CMK (cell line): ENCODE data around the gene SGCD.

Source experiments
- DNase-seq: peaks from one replicate; pipeline ENCODE4 v3.0.0-alpha.2; 2010; ENCODE audit warnings: low read depth

The SGCD gene

DNA sequence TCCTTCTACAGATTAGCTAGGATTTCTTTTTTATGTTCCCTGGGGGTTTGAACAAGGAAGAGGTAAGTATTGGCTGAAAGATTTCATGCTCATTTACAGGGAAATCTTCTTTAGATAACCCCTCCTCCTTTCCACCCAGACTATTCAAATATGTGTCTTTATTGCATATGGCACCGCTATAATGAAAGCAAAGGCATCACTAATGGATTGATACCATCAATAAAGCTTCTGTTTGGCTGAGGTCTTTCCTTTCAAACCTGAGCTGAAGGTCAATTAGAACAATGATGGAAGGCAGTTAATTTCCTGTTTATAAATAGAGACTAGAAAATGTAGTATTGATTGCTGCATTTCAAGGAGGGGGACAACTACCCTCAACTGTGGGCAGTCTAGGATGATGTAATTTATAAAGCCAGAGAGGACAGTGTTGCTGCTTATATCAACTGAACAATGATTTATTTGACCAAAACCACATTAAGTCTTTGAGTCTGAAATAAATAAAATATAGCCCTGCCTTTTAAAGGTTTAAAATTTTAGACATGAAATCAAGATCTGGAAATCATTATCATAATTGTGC lies 132.9 kb downstream of the SGCD start:
- no peak for DNase-seq

DNA sequence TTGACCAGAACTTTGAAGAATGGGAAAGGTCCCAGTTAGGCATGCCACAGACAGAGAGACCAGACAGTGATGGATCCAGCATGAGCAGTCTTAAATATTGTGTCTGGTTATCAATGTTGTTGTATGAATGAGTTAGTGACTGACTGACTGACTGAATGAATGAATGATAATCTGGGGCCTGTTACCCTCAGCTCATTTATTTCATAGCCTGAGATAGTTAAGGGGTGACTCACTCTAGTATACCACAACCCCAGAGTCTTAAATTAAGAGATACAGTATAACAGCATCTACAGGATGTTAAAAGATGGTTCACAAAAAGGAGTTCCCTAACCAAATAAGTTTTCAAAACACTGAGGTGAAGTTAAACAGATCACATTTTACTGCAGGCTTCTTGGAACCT lies 133.5 kb downstream of the SGCD start:
- DNase-seq, result no peak

DNA sequence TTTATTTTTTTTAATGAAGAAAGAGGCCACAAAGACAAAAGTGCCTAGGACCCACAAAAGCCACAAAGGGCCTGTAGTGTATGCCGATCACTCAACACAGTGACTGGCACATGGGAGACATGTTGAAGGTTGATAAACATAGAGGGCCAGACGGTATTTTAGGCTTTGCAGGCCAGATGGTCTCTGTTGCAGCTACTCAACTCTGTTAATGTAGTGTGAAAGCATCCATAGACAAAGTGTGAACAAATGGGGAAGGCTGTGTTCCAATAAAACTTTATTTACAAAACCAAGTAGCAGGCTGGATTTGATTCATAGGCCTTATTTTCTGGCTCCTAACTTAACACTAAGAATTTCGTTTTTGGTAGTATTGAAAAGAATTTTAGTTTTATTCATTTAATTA lies 139.9 kb downstream of the SGCD start:
- DNase-seq, result no peak

DNA sequence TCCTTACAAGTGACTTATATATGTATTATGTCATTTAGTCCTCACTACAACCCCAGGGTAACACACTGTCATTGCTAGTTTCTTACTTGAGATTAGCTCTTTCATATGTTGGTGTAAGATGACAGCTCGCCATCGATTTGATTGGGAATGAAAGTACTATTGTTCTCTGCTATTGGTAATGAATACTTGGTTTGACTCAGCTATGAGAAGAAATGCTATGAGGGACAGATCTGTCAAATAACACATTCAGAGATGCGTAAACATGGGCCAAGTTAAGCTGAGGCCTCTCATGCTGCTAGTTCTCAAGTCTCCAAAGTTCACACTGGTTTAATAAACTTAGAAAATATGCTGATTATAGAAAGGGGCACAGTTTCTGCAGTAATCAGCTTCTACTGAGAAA lies 142.7 kb downstream of the SGCD start:
- DNase-seq, result no peak

DNA sequence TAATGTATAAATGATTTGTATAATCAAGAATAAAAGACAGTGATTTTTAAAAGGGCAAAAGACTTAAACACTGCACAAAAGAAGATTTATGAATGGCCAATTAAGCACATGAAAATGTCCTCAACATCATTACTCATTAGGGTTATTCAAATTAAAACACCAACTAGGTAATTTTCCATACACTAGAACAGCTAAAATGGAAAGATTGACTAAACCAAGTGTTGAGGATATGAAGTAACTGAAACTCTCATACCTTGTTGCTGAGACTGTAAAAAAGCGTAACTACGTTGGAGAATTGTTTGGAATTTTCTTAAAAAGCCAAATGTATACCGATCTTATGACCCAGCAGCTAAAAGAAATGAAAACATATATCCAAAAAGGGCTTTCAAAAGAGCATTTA lies 144.9 kb downstream of the SGCD start:
- no peak for DNase-seq

DNA sequence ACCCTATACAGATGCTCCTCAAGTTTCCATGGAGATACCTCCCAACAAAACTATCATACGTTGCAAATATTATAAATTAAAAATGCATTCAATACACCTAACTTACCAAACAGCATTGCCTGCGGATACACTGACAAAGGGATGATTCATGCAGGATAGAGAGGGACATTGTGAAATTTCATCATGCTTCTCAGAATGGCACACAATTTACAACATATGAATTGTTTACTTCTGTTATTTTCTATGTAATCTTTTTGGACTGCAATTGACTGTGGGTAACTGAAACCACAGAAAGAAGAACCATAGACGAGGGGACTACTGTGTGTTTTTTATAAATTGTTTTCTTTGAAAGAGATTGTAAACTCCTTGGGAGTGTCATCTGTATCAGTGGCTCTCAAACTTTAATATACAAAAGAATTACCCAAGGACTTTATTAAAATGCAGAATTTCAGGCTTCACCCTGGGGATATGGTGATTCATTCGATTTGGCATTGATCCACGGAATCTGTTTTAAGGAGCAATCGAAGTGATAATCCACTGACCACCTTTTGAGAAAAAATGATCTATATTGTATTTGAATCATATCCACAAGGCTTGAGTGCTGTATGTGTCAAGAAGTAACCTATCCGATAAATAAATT lies 146.4 kb downstream of the SGCD start:
- no peak for DNase-seq

DNA sequence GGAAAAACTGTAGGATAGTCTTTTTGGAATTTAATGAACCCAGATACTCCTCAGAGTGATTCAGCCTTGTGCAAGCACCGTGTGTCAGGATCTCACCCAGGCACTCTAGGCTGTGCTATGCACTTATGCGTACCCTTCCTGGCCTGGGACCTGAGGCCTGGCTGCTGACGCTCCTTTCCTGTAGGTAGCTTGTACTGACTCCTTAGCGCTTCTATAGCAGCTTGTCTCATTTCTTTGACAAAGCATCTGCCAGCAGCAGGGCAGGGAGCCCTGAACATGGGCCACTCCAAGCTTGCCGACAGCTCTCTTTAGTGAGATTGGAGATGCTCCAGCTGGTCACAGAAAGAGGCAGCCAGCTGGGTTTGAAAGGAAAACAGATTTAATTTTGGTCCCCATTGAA lies 147.3 kb downstream of the SGCD start:
- DNase-seq, result no peak

DNA sequence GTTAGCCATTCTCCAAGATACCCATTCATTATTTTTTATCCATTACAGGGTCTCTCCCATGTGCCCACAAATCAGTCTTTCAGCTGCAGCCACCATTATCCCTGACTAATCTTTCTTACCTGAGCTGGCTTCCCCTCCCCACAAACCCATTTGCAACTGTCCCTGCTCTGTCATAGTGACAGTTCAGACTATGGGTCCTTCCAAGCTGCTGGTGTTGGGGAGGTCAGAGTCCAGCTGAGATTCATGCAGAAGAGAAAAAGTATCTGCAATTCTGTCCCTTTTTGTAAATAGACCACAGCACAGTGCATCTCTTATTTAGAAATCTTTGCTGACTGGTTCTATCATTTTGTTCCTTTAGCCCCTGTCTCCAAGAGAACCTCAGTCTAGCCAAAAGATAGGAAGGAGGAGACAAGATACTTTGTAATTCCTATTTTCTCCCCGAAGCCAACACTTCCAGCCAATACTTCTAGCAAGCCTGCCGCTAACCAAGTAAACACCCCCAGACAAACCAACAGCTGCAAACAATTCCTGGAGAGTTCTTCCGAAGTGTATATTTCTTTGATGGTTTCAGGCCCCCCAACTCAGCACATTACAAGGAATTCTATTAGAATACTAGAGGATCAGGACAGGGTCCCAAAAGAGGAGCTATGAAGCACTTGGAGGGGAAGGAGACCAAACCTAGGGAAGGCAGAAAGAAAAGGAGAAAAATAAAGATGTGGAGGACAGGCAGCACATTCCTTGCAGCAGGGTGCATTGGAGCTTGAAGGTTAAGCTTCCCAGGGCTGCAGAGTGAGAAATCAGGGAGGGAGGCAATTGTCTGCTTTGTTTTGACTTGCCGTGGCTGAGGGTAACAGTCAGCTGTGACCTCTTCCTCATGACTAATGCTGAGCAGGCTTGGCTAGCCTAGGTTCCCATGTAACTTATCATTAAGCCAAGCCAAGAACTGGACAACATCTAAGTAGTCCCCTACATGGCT lies 148.5 kb downstream of the SGCD start:
- no peak for DNase-seq

DNA sequence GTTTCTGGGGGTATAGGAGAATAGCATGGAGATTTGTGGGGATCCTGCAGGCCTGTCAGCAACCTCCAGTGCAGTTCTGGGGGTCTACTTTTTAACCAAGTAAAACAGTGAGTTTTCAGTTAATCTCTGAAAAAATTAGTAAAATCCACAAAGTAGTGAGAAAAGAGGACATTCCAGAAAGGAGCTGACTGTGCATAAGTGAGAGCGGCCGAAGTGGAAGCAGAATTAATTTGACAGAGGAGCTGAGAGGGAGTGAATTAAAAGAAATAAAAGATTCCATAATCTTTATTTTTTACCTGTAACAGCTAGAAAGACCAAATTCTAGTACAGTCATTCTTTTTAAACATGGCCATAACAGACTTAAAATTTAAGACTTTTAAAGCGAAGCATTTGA lies 149.2 kb downstream of the SGCD start:
- DNase-seq, result no peak

DNA sequence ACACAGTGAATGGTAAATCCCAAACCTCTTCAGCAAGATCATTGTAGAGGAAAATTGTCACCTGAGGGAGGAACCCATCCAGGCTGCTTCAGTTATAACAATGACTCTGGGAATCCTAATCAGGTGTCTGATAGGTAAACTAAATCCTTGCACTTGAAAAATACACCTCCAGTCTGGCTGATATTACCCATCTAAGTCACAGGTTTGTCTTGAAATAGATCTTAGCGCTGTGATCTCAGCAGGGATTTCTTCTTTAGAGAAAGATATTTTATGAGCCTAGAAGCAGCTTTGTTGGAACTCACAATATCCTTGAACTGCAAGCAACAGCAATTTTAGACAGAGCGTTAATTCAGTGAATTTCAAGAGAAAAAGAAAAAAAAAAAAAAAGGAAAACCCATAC lies 149.7 kb downstream of the SGCD start:
- no peak for DNase-seq

DNA sequence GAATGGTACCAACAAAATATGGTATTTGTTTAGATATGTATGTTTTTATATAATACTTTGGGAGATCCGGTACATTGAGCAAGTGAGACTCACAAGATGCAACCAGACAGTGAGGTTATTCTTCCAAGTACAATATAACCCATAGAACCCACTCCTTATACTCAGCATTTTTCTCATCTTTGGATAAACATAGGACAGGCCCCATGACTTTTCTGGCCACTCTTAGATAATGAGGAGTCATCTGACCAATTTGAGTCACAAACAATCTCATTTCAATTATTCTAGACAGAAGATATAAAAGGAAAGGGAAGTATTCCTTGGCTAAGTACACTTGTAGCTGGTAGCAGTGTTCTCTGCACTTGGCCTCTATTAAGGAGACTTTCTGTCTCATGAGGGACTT lies 150.2 kb downstream of the SGCD start:
- no peak for DNase-seq

DNA sequence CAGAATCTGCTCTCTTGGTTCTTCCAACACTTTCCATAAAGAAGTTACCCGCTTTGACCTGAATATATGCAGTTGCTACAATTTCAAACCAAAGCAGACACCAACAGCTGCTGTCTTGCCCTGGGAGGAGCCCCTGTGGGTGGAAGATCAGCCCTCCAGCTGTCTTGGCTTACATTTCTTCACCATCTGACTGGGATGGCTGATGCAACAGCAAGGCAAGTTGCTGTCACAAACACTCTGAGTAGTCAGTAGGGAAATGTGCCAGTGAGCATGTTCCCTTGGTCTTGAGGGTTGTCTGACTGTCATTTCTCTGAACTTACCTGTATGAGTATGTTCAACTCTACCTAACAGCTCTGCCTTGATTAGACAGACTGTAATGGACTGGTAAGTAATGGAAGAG lies 152.9 kb downstream of the SGCD start:
- DNase-seq, result no peak

DNA sequence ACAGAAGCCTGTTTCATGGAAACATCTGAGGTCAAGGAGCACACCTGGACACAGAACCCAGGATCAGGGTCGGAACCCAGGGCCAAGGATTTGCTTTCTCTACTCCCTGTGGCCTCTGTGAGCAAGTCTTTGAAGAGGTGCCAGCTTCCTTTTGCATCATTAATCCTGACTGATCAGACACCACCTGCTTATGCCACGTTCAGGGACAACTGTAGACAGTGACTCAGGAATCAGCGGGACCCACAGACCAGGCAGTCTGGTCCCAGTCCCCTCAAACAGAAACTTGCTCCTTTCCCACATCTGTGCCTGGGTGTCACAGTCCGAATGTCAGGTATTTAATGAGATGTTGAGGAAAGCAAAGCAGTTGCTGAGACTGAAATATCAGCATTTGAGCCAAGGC lies 154.8 kb downstream of the SGCD start:
- DNase-seq, result no peak

DNA sequence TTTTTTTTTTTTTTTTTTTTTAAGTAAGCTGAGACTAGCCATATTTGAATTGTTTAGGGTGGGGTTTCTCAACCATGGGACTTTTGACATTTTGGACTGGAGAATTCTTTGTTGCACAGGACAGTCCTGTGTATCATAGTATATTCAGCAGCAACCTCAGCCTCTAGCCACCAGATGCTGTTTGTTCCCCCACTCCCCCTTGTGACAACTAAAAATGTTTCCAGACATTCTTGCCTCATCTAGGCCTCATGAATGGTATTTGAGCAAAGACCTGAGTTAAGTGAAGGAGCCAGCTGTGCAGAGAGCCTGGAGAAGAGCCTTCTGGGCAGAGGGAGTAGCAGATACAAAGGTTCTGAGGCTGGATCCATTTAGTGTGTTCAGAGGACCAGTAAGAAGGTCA lies 155.9 kb downstream of the SGCD start:
- DNase-seq, result no peak

DNA sequence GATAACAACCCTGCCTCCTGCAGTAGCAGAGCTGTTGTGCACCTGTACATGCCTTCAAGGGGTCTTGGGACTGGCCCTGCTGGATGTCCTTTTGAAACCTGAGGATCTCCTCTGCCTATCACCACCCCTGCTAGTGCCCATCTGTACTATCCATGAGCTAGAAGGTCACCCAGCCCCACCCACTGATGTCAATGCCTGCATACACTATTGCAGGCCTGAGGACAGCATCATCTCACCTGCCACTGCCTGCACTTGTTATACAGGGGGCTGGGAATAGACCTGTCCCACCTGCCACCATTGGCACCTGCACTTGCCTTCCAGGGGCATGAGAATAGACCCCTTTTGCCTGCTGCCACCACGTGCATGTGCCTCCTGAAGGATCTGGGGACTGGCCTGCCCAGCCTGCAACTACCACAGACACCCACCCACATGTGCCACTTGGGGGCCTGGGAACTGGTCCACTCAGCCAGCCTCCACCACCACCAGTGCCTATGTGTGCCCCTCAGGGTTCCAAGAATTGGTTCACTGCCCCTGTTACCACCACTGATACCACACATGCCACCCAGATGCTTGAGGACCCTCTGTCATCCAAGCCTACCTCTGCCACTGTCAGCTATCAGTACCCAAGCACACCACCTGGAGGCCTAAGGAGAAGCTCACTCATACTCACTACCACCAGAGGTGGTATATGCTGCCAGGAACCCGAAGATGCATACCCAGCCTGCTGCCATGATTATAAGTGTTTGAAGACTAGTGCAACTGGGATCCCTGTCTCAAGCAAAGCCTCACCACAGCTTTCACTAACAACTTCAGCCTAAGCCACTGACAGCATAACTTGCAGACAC lies 159.7 kb downstream of the SGCD start:
- DNase-seq, result no peak

DNA sequence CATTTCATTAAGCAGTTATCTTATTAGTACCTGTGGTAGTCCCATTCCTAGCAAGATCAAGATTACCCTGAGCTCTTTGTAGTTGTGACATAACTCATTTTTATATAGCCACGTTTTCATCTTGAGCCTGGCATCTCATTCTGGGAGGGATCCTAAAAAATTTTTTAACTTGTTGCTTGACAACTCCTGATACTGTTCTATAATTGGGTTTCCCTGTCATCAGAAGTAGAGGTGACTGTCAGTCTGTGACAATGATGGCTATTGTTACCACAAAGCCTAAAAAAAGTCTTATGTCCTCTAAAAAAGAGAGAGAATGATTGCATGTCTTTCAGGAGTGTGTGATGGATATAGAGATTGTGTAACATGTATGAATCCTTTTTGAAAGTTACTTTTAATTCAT lies 164.8 kb downstream of the SGCD start:
- DNase-seq, result no peak

DNA sequence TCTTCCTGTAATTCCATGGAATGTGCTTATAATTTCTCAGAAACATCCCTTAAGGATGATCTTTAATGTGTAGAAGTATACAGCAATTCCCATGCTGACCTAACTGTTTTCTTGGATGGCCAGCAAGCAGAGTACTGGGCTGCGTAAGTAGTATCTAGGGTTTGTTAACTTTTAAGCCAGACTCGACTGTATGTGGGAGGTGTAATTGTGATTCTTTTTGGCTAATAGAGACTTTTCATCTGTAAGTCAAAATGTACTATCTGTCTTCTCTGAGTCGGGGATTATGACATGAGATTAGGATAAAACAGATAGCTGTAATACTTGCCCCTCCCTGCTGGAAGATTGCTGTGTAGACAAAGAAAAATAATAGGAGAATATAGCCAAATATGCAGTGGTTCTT lies 169.3 kb downstream of the SGCD start:
- DNase-seq, result no peak

DNA sequence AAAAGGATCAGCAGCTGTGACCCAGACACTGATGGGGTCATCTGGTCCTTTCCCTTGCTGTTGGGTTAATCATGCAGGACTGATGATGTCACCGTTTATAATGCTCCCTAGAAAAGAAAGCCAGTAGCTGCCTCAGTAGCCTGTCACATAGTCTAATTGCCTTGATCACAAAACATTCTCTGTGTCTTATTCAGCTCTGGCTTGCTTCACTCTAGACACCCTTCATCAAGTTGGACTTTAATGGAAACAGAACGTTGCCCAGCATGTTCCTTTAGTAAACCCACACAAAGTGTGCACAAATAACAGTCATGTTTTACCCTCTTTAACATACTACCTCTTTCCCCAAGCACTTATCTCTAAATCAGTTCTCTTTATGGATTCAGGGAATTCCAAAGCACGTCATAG lies 170.8 kb downstream of the SGCD start:
- no peak for DNase-seq

DNA sequence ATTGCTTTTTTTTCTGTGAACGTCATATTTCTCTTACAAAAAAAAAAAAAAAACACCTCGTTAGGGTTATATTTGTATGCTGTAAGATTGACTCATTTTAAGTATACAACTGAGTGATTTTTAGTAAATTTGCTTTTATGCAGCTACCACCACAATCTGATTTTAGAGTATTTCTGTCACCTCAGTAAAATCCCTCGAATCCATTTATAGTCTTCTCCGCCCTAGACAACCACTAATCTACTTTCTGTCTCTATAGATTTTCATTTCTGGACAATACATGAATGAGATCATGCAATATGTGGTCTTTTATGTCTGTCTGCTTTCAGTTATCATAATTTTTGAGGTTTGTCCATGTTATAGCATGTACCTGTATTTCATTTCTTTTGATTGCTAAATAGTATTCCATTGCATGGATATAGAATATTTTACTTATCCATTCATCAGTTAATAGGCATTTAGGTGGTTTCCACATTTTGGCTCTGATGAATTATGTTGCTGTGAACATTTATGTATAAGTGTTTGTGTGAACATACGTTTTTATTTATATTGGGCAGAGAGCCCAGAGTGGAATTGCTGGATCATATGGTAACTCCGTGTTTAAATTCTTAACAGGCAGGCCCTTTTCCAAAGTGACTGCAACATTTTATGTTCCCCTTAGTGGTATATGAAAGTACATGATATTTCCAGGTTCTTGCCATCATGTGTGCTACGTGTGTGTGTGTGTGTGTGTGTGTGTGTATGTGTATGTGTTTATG lies 171.4 kb downstream of the SGCD start:
- DNase-seq, result no peak

DNA sequence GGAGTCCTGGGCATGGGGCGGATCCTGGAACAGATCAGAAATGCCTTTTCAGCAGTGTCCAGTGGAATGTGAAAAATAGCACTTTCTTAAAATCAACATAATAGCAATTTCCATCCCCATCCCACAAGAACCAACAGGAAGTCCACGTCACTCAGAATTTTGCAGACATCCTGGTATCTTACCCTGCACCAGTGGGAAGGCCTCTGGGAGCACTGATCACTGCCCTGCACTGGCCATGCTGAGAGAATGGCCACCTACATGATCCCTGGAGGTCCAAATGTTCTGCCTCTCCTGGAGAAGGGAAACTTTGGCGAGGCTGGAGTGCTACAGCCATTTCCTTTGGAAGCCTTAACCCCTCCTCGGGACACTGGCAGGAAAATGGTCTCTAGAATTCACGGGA lies 173.8 kb downstream of the SGCD start:
- no peak for DNase-seq

DNA sequence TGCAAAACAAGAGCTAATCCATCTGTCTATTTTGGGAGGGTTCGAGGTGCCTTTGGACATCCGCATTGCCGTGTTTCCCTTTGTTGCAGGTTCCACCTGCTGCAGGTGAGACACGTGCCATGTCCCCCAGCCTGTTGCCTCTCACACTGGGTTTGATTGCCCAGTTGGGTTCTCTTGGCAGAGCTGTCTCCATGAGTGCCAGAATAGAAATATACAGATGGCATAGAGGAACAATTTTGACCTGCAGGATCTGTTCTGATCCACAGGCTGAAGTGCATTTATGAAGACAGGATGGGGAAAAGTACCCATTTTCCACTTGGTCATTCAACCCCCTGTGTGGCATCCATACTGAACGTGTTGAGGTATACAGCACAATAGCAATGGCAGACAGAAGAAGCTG lies 178.1 kb downstream of the SGCD start:
- DNase-seq, result no peak
